A375 (cell line): Measurements from ENCODE around the gene RBMY1D. TPM values are rescaled to one million over a fixed set of nuclear protein-coding genes. Genes with fewer than 3 reads are reported as not detected.

Experiments used
- total RNA-seq: library from RNA; depleted of rRNA; stranded (reverse); fragments of >200 nt; shearing (Covaris generic); gene quantifications from 2 replicates; pipeline ENCODE4 v1.2.3, GENCODE V29; 2014; rRNA removed

The RBMY1D gene
- not detected in 2 replicates for total RNA-seq

GRCh38 chrY:21894426-21894825 lies at the start of gene RBMY1D:
Gene RBMY1D, minus strand, starts transcription at chrY:21894526. Its CDS starts 2,013 bp downstream, at chrY:21892513.

GRCh38 chrY:21917932-21918331 lies 23.6 kb upstream of the RBMY1D start, which contains the start of gene RBMY1E:
Gene RBMY1E, minus strand, starts transcription at chrY:21918032. Its CDS starts 1,978 bp downstream, at chrY:21916054.

Other genes starting within 250 kb of the RBMY1D start
- not detected in 2 replicates for gene RBMY1E, start 23.5 kb upstream of the RBMY1D start, total RNA-seq